Stimulated activated CD8-positive, alpha-beta memory T cell treated with anti-CD3 and anti-CD28 coated beads, Interleukin-15, amount 100 ng/mL, for 4 hours (primary cell): ENCODE measurements around the gene SAXO1.
"Not testable (repeated sequence)": the region's sequence is repeated elsewhere in the genome, so short reads cannot be mapped to it uniquely, and the experiment has no call there.

Experiments
- DNase-seq, 2 donors: peaks; one replicate each; pipeline ENCODE4 v3.0.0-alpha.2; 2020; ENCODE audit warnings: low read depth in 2 of 2

The SAXO1 gene

GRCh38 chr9:18971404-18971803, 61.6 kb downstream of the SAXO1 start:
- no peak for DNase-seq

GRCh38 chr9:18970393-18970792, 62.6 kb downstream of the SAXO1 start:
- no peak for DNase-seq

GRCh38 chr9:18969128-18969527, 63.9 kb downstream of the SAXO1 start:
- DNase-seq: no peak

GRCh38 chr9:18955626-18956025, 77.4 kb downstream of the SAXO1 start:
- no peak for DNase-seq

GRCh38 chr9:18951936-18952335, 81.1 kb downstream of the SAXO1 start:
- DNase-seq: no peak

GRCh38 chr9:18947892-18948339, 85.1 kb downstream of the SAXO1 start:
- no peak for DNase-seq

- no peak for DNase-seq
Measured at GRCh38 chr9:18942801-18943200, 90.2 kb downstream of the SAXO1 start.

GRCh38 chr9:18941060-18941740, 91.8 kb downstream of the SAXO1 start:
- no peak for DNase-seq

- DNase-seq: no peak
Measured at GRCh38 chr9:18939943-18940342, 93.1 kb downstream of the SAXO1 start.

- no peak for DNase-seq
Measured at GRCh38 chr9:18936094-18936871, 96.7 kb downstream of the SAXO1 start.

GRCh38 chr9:18935541-18935940, 97.5 kb downstream of the SAXO1 start:
- DNase-seq: no peak

- DNase-seq: not testable (repeated sequence)
Measured at GRCh38 chr9:18930611-18931010, 102.4 kb downstream of the SAXO1 start.

- no peak for DNase-seq
Measured at GRCh38 chr9:18928711-18929110, 104.3 kb downstream of the SAXO1 start.

GRCh38 chr9:18926513-18926912, 106.5 kb downstream of the SAXO1 start:
- no peak for DNase-seq

- DNase-seq: no peak
Measured at GRCh38 chr9:18925880-18926279, 107.1 kb downstream of the SAXO1 start.

GRCh38 chr9:18923671-18924430, 109.2 kb downstream of the SAXO1 start:
- no peak for DNase-seq

GRCh38 chr9:18923167-18923566, 109.8 kb downstream of the SAXO1 start:
- no peak for DNase-seq

- no peak for DNase-seq
Measured at GRCh38 chr9:18922161-18922885, 110.7 kb downstream of the SAXO1 start.

GRCh38 chr9:18921366-18922075, 111.5 kb downstream of the SAXO1 start:
- DNase-seq: no peak

- no peak for DNase-seq
Measured at GRCh38 chr9:18920141-18921084, 112.6 kb downstream of the SAXO1 start.
